Tibial nerve (tissue), 4 donors: ENCODE results near the gene CSPG4. TPM values are rescaled to one million over a fixed set of nuclear protein-coding genes. Genes with fewer than 3 reads are reported as not detected.
"Not testable (repeated sequence)": the region's sequence is repeated elsewhere in the genome, so short reads cannot be mapped to it uniquely, and the experiment has no call there.

ENCODE experiments used
- DNase-seq, 2 donors: peaks; one replicate each; pipeline ENCODE4 v3.0.0-alpha.2; 2019; ENCODE audit warnings: low spot score in 2 of 2
- H3K27ac ChIP-seq, 4 donors: fragments of 200-600 bp; sonication (generic) in 3 of 4; one replicate each; pipeline ENCODE4 v1.5.1; 2017 to 2019; ENCODE audit warnings: mild to moderate bottlenecking in 1 of 4
- H3K27me3 ChIP-seq, 2 donors: fragments of 200-600 bp; sonication (generic) in 1 of 2; one replicate each; pipeline versions ENCODE4 v1.5.1 to v1.6.0; 2017 to 2019
- H3K36me3 ChIP-seq, 3 donors: fragments of 200-600 bp; sonication (generic); one replicate each; pipeline ENCODE4 v1.5.1; 2018 to 2019
- H3K4me1 ChIP-seq, 4 donors: fragments of 200-600 bp; sonication (generic) in 3 of 4; one replicate each; pipeline ENCODE4 v1.5.1; 2017 to 2019
- H3K4me3 ChIP-seq, 4 donors: fragments of 200-600 bp; sonication (generic) in 3 of 4; one replicate each; pipeline ENCODE4 v1.5.1; 2017 to 2019; ENCODE audit warnings: mild to moderate bottlenecking in 1 of 4, moderate library complexity in 1 of 4
- H3K9me3 ChIP-seq, 4 donors: fragments of 200-600 bp; sonication (generic) in 3 of 4; one replicate each; pipeline ENCODE4 v1.5.1; 2017 to 2019
- EP300 ChIP-seq, 2 donors: sonication (generic); formaldehyde crosslinking; IDR thresholded peaks; one replicate each; pipeline ENCODE4 v1.6.1; 2017; ENCODE audit warnings: antibody characterized with exemption in 2 of 2, mild to moderate bottlenecking in 1 of 2
- POLR2A ChIP-seq, 2 donors: fragments of 450-650 bp; IDR thresholded peaks; one replicate each; pipeline ENCODE4 v1.6.1; 2017; ENCODE audit warnings: antibody characterized with exemption in 2 of 2, mild to moderate bottlenecking in 2 of 2, moderate library complexity in 2 of 2
- WGBS, 2 donors: methylation state at CpG; one replicate each; pipeline ENCODE4 v1.1.5; 2018; 5-methylcytosine and 5-hydroxymethylcytosine counted together
- total RNA-seq, 4 donors: library from RNA; depleted of rRNA; stranded (reverse); fragments of >200 nt; gene quantifications; one replicate each; pipeline ENCODE4 v1.1.0, GENCODE V29; 2016
- TF ChIP-seq, protein P1 (sequence below), 5 experiments: fragments of 200-600 bp in 3 of 5; fragments of 450-650 bp in 2 of 5; sonication (generic) in 3 of 5; IDR thresholded peaks; one replicate each; pipeline ENCODE4 v1.5.1; 2016 to 2019; ENCODE audit warnings: antibody characterized with exemption in 5 of 5, mild to moderate bottlenecking in 3 of 5, moderate library complexity in 2 of 5

Gene CSPG4
- total RNA-seq, 4 donors from 2014 or later, result 100 to 132 (median 115) TPM

DNA sequence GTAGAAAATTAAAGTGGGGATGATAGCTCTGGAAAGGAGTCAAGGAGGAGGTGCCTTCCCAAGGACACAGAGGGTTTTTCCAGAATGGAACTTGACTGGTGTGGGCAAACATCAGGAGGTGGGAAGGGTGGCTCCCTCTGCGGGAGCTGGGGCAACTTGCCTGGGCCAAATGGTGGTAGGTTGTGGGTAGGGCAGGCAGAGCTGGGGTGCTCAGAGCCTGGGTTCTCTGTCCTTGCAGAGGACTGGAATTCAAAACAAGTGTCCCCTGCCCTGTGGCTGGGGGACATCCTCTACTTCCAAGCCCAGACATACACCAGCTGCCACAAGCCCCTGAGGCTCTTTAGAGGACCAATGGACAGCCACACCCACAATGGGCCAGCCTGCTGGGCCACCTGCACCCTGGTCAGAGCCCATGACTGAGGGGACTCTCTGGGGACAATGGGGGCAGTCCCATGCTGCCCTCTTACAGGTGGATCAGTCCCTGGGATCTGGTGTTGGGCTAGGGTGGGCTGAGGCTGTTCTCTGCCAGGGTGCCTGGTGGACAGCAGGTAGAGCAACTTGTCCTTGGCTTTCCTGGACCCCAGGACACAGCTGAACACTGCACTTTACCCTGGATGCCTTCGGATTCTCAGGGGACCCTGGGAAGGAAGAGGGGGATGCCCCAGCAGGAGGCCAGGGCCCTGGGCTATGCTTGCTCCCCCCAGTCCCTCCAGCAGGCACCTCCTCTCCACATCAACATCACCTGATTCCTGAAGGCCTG is 38.6 kb upstream of the CSPG4 start:
- Histone ChIP-seq H3K9me3 (no peaks in the 10 kb centered on the region), H3K4me1 (no peaks in the 10 kb centered on the region), H3K27me3 (no peaks in the 10 kb centered on the region), H3K4me3 (no peak overlapping the region), H3K27ac (no peak overlapping the region), H3K36me3 (no peaks in the 10 kb centered on the region)
- TF ChIP-seq, protein P1, sequence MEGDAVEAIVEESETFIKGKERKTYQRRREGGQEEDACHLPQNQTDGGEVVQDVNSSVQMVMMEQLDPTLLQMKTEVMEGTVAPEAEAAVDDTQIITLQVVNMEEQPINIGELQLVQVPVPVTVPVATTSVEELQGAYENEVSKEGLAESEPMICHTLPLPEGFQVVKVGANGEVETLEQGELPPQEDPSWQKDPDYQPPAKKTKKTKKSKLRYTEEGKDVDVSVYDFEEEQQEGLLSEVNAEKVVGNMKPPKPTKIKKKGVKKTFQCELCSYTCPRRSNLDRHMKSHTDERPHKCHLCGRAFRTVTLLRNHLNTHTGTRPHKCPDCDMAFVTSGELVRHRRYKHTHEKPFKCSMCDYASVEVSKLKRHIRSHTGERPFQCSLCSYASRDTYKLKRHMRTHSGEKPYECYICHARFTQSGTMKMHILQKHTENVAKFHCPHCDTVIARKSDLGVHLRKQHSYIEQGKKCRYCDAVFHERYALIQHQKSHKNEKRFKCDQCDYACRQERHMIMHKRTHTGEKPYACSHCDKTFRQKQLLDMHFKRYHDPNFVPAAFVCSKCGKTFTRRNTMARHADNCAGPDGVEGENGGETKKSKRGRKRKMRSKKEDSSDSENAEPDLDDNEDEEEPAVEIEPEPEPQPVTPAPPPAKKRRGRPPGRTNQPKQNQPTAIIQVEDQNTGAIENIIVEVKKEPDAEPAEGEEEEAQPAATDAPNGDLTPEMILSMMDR (IDR thresholded peaks at IDR 0.05), result no peak
- TF ChIP-seq EP300 (IDR thresholded peaks at IDR 0.05), result no peak
- no peak for TF ChIP-seq POLR2A (IDR thresholded peaks at IDR 0.05)
- WGBS, 2 donors, result 81 to 94% methylated on average over 1 to 2 of the region's 2 CpGs
- no peak for DNase-seq

DNA sequence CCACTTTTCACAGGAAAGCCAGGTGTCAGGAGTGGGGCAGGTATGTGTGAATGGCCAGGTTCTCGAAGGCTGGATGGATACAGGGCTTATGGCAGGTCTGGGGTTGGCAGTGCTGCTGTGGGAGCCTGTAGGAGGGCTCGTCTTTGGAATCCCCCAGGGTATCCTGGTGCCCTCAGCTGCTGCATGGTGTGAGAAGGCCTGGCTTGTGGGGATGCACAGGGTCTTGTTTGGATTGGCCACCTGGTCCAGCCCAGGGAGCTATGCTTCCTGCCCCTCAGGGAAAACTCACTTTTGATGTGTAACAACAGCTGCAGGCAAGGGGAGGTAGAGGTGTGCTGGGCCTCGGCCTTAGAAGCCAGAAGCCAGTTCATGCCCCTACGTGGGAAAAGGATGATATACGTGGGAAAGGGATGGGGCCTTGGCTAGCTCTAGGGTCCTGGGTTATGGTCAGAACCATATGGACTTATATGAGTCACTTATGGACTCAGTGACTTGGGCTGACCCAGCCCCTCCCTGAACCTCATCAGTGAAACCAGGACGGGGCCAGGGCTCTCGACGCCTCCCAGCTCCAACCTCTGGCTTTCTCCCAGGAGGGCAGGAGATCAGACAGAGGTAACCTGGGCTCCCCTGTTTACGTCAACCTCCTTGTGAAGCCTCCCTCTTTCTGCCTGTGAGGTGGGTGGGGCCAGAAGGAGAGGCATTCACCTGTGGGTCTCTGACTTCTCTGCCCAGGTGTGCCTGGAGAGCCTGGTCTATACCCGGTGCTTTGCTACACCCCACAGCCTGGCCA is 37.8 kb upstream of the CSPG4 start:
- H3K27me3 ChIP-seq, result no peaks in the 10 kb centered on the region
- no peaks in the 10 kb centered on the region for H3K4me1 ChIP-seq
- no peak overlapping the region for H3K27ac ChIP-seq
- no peak for DNase-seq
- 87 to 91% methylated on average over 10 of the region's 10 CpGs for WGBS, 2 donors
- TF ChIP-seq POLR2A (IDR thresholded peaks at IDR 0.05), result no peak
- TF ChIP-seq EP300 (IDR thresholded peaks at IDR 0.05), result no peak
- TF ChIP-seq, protein P1 (IDR thresholded peaks at IDR 0.05), result no peak
- no peak overlapping the region for H3K4me3 ChIP-seq
- H3K9me3 ChIP-seq, result no peaks in the 10 kb centered on the region
- no peaks in the 10 kb centered on the region for H3K36me3 ChIP-seq

DNA sequence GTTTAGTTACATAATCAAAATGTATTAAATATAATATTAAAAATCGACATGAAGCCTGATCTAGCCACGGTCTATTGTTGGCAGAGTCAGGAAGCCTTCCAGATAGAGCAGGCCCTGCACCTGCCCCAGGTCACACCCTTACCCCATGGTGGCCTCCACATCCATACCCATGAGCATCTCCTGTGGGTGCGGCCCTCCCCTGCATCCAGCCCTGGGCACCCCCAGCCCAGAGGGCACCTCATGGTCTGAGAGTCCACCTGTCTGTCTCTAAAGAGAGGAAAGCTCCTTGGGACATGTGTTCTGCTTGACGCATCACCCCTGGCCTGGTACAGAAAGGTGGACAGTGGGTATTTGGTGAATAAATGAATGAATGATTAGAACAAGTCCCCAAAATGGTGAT is 37.2 kb upstream of the CSPG4 start:
- Histone ChIP-seq H3K27me3 (no peaks in the 10 kb centered on the region), H3K4me1 (no peaks in the 10 kb centered on the region), H3K27ac (no peak overlapping the region), H3K9me3 (no peaks in the 10 kb centered on the region), H3K4me3 (no peak overlapping the region), H3K36me3 (no peaks in the 10 kb centered on the region)
- DNase-seq, result no peak
- TF ChIP-seq, protein P1 (IDR thresholded peaks at IDR 0.05), result no peak
- TF ChIP-seq POLR2A (IDR thresholded peaks at IDR 0.05), result no peak
- TF ChIP-seq EP300 (IDR thresholded peaks at IDR 0.05), result no peak
- 90 to 96% methylated on average over 4 of the region's 4 CpGs for WGBS, 2 donors

DNA sequence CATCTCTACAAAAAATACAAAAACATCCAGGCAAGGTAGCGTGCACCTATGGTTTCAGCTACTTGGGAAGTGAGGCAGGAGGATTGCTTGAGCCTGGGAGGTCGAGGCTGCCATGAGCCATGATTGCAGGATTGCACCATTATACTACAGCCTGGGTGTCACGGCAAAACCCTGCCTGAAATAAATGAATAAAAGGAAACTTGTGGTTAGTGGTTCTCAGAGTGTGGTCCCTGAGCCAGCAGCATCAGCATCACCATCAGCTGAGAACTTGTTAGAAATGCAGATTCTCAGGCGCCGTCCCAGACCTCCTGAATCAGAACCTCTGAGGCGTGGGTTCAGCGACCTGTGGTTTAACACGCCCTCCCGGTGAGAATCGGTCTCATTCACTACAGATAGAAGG is 36.2 kb upstream of the CSPG4 start:
- not testable (repeated sequence) for H3K36me3 ChIP-seq, H3K27me3 ChIP-seq, DNase-seq, H3K27ac ChIP-seq, H3K4me1 ChIP-seq, H3K4me3 ChIP-seq, H3K9me3 ChIP-seq
- WGBS, 2 donors, result 70 to 75% methylated on average over 10 of the region's 10 CpGs

DNA sequence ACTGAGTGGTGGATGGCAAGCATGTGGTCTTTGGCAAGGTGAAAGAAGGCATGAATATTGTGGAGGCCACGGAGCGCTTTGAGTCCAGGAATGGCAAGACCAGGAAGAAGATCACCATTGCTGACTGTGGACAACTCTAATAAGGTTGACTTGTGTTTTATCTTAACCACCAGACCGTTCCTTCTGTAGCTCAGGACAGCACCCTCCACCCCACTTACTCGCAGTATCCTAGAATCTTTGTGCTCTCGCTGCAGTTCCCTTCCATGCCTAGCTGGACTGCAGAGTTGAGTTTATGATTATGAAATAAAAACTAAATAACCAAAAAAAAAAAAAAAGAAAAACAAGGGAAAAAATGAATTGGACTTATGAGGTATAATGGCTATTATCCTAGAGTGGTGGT is 34.5 kb upstream of the CSPG4 start:
- not testable (repeated sequence) for DNase-seq, H3K4me1 ChIP-seq, H3K9me3 ChIP-seq, H3K27me3 ChIP-seq, H3K27ac ChIP-seq, H3K4me3 ChIP-seq, H3K36me3 ChIP-seq
- WGBS, 2 donors, result 96 to 97% methylated on average over 5 of the region's 5 CpGs

DNA sequence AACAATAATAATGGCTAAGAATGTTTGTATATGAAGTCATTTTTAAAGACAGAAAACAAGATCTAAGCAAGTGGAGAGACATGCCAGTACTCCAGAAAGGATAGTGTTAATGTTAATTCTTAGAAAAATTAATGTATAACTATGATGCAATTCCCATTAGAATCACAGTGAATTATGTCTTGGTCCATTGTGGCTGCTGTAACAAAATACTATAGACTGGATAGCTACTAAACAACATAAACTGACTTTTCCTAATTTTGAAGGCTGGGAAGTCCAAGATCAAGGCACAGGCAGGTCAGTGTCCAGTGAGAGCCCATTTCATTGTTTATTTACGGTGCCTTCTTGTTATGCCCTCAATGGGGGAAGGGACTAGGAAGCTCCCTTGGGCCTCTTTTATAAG is 32.7 kb upstream of the CSPG4 start:
- 47 to 60% methylated on average over 1 of the region's 1 CpG for WGBS, 2 donors
- Histone ChIP-seq H3K4me3 (no peak overlapping the region), H3K9me3 (no peaks in the 10 kb centered on the region), H3K27ac (no peak overlapping the region), H3K4me1 (no peaks in the 10 kb centered on the region), H3K36me3 (no peaks in the 10 kb centered on the region), H3K27me3 (no peaks in the 10 kb centered on the region)
- no peak for DNase-seq
- TF ChIP-seq EP300 (IDR thresholded peaks at IDR 0.05) (no peak), POLR2A (IDR thresholded peaks at IDR 0.05) (no peak)
- TF ChIP-seq, protein P1 (IDR thresholded peaks at IDR 0.05), result no peak

DNA sequence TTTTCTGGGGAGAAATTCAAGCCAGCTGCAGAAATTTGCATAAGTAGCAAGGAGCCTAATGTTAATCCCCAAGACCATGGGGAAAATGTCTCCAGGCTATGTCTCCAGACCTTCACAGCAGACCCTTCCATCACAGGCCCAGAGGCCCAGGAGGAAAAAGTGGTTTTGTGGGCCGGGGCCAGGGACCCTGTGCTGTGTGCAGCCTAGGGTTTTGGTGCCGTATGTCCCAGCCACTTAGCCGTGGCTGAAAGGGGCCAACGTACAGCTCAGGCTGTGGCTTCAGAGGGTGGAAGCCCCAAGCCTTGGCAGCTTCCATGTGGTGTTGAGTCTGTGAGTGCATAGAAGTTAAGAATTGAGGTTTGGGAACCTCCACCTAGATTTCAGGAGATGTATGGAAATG is 29.7 kb upstream of the CSPG4 start:
- not testable (repeated sequence) for H3K9me3 ChIP-seq, H3K36me3 ChIP-seq, H3K27me3 ChIP-seq, DNase-seq, H3K27ac ChIP-seq, H3K4me3 ChIP-seq
- 93 to 94% methylated on average over 4 of the region's 4 CpGs for WGBS, 2 donors
- H3K4me1 ChIP-seq, result peaks cover 0 to 18% (median 7%) of the 10 kb centered on the region in 4 donors
